RPMI7951 (cell line): ENCODE results near the gene RNU6-9. TPM values are rescaled to one million over a fixed set of nuclear protein-coding genes. Genes with fewer than 3 reads are reported as not detected.
"Not testable (repeated sequence)": the region's sequence is repeated elsewhere in the genome, so short reads cannot be mapped to it uniquely, and the experiment has no call there.

Experiments used
- DNase-seq: peaks from one replicate; pipeline ENCODE4 v3.0.0-alpha.2; 2012; ENCODE audit warnings: low read depth
- total RNA-seq: library from RNA; depleted of rRNA; stranded (reverse); fragments of >200 nt; shearing (Covaris generic); gene quantifications from 2 replicates; pipeline ENCODE4 v1.2.3, GENCODE V29; 2014

RNU6-9 gene
- total RNA-seq, 1 experiment from 2014 or later: not detected

DNA sequence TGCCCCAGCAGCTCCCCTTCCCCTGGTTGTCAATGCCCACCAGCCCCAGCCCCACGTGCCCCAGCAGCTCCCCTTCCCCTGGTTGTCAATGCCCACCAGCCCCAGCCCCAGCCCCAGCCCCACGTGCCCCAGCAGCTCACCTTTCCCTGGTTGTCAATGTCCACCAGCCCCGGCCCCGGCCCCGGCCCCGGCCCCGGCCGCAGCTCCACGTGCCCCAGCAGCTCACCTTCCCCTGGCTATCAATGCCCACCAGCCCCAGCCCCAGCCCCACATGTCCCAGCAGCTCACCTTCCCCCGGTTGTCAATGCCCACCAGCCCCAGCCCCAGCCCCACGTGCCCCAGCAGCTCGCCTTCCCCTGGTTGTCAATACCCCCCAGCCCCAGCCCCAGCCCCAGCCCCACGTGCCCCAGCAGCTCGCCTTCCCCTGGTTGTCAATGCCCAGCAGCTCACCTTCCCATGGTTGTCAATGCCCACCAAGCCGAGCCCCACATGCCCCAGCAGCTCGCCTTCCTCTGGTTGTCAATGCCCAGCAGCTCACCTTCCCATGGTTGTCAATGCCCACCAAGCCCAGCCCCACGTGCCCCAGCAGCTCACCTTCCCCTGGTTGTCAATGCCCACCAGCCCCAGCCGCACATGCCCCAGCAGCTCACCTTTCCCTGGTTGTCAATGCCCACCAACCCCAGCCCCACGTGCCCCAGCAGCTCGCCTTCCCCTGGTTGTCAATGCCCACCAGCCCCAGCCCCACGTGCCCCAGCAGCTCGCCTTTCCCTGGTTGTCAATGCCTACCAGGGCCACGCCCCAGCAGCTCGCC lies 14.3 kb upstream of the RNU6-9 start:
- not testable (repeated sequence) for DNase-seq

DNA sequence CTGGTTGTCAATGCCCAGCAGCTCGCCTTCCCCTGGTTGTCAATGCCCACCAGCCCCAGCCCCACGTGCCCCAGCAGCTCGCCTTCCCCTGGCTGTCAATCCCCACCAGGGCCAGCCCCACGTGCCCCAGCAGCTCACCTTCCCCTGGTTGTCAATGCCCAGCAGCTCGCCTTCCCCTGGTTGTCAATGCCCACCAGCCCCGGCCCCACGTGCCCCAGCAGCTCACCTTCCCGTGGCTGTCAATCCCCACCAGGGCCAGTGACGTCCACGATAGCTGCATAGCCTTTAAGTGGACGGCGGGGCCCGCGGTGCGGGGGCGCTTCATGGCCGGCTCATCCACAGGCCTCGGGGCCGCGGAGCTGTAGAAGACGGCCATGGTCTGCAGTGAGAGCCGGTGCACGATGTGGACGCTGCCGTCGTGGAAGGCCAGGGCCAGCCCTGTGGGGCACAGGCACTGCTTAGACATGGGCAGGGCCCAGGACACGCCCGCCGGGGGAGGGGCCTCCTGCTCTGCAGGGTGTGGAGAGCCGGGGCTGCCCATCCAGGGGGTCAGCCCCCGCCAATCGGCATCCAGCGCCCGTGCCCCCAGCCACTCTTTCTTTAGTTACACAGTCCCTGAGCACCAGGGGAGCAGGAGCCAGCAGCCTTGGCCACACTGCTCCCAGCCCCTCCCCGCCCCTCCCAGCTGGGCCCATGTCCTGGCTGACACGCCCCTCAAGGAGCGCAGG lies 13.4 kb upstream of the RNU6-9 start:
- no peak for DNase-seq

GRCh38 chr19:881385-882071 lies 11.8 kb upstream of the RNU6-9 start:
- DNase-seq: no peak

DNA sequence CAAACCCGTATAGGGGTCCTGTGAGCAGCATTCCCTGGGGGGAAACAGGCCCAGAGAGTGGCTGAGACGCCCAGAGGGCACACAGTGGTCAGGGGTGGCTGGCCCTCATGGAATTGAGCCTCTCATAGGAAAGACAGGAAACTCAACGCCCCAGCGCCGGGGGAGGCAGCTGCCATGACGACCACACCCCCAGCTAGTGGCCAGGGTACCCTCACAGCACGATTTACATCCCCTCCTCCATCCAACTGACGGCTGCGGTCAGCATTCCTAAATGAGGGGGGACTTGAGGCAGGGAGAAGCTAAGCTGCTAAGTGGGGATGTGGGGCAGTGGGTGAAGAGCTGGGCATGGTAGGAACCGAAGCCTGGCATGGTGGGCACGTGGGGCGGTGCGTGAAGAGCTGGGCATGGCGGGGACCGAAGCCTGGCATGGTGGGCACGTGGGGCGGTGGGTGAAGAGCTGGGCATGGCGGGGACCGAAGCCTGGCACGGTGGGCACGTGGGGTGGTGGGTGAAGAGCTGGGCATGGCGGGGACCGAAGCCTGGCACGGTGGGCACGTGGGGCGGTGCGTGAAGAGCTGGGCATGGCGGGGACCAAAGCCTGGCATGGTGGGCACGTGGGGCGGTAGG lies 10.3 kb upstream of the RNU6-9 start:
- no peak for DNase-seq

DNA sequence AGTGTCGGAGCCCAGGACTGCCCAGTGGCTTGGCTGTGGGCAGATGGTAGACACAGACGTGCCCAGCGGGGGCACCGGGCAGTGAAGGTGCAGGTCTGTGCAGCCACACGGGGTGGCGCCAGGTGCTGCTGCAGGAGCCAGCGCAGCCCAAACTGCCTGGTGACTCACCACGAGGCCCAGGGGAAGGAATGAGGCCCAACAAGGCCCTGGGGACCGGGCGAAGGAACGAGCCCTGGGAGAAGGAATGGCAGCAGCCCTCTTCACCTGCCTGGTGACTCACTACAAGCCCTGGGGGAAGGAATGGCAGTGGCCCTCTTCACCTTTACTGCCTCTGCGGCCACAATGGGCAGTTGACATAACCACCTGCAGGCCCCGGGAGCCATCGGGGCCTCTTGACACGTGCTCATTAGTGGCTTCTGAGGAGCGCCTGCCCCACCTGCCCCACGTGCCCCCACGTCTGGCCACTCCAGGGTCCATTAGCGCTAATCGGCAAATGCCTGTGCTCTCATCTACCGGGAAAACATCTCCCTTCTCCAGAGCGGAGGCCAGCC lies 9.5 kb upstream of the RNU6-9 start:
- DNase-seq: no peak

DNA sequence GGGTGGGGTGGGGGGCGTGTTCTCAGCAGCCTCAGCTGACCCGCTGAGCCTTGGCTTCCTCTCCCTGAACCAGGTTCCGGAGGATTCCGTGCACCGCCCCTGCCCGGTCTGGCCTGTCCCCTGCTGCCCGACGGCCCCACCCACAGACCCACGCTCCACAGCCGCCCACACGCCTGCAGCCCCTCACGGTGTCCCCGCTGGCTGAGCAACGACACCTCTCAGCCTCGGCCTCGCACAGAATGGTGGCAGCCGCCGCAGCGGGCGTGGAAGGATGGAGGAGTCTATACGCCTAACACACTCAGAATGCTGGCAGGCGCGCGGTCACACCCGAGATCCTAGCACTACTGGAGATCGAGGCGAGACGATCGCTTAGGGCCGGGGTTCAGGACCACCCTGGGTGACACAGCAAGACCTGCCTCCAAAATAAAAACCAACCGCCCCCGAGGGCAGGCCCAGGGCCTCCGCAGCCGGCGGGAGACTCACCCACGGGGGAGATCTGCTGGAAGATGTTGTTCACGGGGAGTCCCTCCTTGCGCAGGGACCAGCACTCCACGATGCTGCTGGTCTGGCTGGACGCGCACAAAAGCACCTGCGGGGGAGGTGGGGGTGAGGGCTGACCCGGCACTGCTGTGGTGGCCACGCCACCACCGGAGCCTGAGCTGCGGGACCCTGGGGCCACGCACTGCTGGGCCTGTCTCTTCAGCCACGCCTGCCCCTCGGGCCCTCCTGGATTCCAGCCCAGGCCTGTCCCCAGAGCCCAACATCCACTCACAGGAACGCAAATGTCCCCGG lies 8.7 kb upstream of the RNU6-9 start:
- DNase-seq: no peak

DNA sequence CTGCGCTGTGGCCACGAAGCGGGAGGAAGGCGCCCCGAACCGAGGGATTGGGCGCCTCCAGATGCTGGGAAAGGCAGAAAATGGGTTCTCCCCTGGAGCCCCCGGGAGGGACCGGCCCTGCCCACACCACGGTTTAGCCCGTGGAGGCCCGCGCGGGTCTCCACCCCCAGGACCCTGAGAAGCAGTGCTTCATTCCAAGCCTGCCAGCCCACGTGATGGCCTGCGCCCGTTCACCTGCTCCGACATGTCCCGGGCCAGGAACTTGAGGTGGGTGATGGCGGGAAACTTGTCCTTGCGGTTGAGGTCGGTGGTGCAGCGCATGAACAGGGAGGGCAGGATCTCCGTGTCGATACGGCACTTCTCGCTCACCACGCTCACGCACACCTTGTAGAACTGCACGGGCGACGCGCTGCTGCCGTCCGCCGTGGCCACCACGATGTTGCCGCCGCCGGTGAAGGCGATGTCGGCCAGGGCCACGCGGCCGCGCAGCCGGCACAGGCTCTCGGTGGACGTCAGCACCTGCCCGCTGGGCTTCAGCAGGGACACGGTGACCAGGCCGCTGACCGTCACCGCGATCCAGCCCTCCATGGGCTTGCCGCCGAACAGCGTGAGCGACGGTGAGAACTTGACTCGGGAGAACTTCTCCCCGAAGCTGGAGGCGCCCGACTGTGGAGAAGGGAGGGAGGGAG lies 7.6 kb upstream of the RNU6-9 start:
- no peak for DNase-seq

DNA sequence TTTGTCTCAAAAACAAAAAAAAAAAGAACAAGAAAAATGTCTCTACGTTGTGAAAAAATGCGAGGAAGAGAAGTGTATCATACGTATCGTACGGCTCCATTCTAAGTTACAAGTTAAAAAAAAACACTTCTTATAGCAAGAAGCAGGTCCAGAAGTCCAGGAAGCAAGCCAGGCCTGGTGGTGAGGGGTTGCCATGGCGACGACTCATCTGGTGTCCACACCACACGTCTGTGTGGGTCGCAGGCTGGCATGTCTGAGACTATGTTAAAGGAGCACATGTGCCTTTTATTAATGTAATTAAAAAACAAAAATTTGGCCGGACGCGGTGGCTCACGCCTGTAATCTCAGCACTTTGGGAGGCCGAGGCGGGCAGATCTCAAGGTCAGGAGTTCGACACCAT lies 6.2 kb upstream of the RNU6-9 start:
- peak; percentile 80 for DNase-seq

GRCh38 chr19:887599-887998 lies 5.7 kb upstream of the RNU6-9 start:
- no peak for DNase-seq

GRCh38 chr19:888581-889385 lies 4.5 kb upstream of the RNU6-9 start:
- no peak for DNase-seq

GRCh38 chr19:889662-890295 lies 3.5 kb upstream of the RNU6-9 start:
- no peak for DNase-seq

DNA sequence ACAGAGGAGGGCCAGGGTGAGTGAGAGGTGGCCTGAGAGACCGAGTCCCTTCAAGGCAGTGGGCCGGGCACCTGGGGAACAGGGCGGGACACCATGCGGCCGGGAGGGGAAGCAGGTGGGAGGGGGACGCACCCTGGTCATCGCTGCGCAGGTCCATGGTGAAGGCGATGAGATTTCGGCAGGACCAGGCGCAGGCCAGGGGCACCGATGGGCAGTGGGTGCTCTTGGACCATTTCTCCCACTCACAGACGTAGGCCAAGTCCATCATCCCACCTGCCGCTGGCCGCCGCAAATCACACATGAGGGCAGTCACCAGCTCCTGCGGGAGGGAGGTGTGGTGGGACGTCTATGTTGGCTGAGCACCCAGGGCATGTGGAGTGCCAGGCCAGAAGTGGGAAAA lies 2.5 kb upstream of the RNU6-9 start:
- no peak for DNase-seq

- not testable (repeated sequence) for DNase-seq
Measured at GRCh38 chr19:891421-892200, 1.7 kb upstream of the RNU6-9 start.

GRCh38 chr19:892243-892893 lies 916 bp upstream of the RNU6-9 start:
- DNase-seq: no peak

DNA sequence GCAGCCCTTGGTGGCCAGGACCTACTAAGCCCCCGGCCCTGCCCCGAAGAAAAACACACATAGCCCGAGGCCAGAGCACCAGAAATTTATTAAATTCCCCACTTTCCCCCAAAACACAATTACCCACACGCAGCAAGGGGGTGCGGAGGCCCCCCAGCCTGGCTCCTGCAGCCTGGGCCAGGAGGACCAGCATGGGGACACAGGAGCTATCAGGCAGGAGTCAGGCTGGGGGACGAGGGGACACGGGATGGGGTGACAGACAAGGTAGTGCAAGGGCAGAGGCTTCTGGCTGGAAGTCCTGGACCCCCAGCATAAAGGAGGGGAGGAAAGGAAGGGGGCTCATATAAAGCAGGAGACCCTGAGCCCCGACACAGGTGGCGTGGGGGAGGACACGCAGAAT lies 3.1 kb downstream of the RNU6-9 start:
- DNase-seq: no peak

DNA sequence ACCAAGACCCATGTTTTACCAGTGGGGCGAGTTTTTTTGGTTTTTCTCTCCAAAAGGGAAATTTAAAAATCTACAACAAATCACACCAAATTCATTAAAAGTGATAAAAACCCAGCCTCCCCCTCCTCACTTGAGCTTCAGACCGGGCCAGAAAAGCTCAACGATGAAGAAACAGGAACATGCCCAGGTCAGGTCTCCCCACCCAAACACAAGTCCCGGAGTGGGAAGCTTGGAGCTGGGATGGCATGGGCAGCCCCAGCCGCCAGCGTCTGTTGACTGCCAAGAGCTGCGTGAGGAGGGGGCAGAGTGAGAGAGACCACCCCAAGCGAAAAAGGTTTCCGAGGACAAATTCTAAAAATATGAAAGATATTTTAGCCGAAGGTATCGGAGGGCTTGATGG lies 3.7 kb downstream of the RNU6-9 start:
- no peak for DNase-seq

DNA sequence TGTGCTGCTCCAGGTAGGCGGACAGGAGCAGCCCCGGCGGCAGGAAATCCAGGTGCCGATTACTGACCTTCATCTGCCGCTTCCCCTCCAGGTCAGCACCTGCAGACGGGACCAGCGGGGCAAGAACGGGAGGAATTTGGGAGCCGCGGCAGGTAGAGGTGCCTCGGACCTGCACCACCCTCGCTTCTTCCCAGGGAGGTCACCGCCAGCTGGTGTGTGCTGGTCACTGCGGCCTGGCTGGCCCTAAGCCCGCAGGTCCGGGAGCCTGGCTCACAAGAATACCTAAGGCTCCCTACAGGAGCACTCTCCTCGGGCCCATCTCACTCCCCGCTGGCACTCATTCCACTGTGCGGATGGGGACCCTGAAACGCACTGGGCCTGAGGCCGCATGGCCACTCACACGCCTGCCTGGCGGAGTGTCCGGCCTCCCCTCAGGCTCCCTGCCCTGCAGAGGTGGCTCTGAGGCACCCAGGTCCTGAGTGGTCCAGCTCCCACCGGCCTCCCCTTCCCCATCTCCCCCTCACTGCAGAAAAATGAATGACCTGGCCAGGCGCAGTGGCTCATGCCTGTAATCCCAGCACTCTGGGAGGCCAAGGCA lies 4.3 kb downstream of the RNU6-9 start:
- DNase-seq: no peak
